CD4-positive, alpha-beta T cell treated with Interleukin-4 for 1 hour (primary cell): Measurements from ENCODE around the gene PLCH1.

ENCODE experiments used
- DNase-seq, 2 donors: peaks; one replicate each; pipeline ENCODE4 v3.0.0-alpha.2; 2020 to 2022

Gene PLCH1

DNA sequence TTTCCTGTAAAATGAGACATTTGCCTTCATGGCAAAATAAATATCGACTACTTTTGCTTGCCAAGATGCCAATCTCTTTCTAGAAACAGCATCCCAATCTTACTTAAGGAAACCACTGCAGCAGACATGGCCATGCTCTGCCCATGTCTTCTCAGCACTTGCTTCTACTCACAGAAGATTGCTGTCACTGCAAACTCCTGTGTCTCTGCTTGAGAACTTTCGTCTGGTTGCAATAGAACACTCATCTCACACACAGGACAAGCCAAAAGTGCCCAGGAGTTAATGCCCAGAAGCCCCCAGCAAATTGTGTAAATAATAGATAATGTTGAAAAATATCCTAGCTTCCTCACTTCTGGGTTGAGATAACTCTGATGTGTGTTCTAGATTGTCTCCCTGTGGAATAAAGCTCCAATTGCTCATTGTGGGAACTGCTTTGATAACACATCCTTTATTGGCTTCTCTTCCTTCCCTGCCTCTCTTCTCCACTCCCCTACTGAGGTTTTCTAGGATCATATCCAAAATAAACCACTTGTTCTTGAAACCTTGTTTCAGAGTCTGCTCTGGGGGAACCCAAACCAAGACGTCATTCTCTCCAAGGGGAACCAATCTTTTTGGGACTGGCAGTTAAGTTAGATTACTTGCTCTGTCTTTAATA is 295.1 kb downstream of the PLCH1 start:
- no peak for DNase-seq

DNA sequence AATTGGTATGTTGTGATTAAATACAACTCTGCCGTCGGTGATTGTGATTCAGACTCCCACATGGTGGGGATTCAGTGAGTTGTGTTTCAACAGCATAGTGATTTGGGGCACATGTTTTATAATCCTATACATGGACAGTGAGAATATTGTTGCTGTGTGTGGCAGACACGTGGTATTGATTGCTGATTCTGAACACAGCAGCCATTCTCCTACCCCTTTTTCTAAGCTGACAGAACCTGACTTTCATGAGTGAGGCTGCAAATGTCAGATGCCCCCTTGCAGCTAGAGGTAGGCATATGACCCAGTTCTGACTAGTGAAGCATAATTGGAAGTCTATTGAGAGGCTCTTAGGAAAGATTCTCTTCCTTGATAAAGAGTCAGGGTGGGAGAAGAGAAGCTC is 296.3 kb downstream of the PLCH1 start:
- DNase-seq, result no peak

DNA sequence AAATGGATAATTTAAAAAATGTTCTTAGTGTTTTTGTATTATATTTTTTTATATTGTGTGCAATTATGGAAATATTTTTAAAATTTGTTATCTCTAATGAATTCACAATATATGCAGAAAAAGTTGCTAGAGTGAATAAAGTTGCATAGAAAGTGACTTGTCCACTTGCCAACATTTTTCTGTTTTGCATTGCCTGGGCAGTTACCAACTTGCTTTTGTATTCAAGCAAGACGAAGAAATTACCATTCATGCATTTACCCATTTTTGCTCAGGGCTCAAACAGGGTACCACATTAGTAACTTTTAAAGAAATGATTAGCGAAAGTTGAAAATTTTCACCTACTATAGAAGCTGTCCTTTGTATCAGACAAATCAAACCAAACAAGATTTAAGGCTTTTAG is 298.5 kb downstream of the PLCH1 start:
- DNase-seq, result no peak

DNA sequence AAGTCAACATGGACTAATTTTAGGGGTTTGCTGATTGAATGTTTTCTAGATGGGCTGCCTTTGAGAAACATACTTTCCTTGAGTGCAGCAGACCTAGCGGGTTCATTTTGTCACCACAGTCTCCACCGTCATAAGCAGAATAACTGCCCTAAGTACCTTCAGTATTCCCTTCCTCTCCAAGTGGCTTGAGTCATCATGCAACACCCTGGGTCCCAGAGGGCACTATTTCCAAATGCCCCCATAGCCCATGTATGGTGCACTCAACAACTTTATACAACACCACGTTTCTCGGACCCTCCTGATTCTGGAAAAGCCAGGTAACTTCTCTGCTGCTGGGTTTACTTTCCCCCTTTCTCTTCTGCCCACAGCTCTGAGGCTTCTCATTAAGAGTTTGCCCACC is 300.1 kb downstream of the PLCH1 start:
- no peak for DNase-seq

DNA sequence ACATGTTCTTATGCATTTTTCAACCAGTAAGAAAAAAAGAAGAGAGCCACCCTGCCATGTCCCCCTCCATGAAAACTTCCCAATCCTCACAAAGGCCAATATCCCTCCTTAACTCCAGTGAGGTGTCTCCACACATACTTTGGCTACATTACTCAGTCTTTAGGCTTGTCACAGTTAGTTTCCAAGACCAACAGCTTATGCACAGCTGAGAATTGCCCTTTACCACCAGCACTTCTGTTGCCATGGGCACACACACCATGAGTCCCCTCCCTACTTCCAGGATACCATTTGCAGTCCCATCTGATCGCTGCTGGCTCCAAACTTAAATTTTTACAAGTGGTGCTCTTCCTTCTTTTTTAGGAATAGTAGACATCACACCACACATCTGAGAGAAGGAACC is 301.1 kb downstream of the PLCH1 start:
- DNase-seq, result no peak

DNA sequence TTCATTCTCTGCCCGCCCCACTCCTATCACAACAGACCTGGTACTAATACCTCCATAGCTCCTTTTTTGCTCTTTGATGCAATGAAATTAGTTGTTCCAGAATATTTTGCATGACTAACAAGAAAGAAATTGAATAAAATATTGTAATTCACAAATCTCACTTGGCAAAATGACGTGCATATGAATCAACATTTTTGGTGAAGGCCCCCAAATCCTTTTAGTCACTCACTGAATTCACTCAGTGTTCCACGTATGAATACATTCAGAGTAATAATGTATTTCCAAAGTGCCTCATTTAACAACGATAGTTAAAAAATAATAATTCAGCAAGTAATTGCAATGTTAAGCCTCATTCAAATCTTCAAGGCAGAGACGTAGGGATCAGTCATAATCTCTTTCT is 302.8 kb downstream of the PLCH1 start:
- no peak for DNase-seq

DNA sequence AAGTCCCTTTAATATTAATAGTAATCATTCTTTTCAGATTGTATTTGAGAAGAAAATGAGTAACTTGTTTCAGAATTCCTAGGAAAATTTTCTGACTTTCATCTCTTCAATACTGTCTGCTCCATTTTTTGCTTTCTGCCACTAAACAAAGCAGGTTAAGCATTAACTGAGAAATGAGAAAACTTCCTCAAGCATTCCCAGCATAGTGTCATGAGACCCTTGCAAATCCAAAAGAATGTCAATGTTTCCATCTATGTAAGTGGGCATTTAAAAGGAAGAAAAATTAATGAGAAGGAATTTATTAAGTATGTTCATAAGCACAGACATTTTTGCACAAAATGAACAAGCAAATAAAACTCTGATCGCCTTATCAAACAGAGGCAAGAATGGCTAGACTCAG is 303.4 kb downstream of the PLCH1 start:
- DNase-seq, result no peak

DNA sequence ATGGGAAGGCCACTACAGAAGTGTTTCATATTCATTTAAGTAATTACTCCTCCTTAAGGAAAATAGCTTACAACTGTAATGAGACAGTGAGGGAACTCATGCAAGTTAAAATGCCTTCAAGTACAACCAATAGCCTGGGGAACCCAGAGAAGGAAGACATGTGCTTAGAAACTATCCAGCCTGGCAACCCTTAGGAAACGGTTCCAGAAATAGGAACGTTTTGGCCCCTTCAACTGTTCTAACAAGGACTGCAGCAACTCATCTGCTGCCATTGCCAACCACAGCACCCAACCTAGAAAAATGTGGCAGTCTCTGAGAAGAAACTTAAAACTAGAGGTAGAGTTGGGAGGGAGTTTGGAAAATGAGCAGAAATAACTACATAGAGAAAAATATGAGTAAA is 303.8 kb downstream of the PLCH1 start:
- DNase-seq, result no peak

DNA sequence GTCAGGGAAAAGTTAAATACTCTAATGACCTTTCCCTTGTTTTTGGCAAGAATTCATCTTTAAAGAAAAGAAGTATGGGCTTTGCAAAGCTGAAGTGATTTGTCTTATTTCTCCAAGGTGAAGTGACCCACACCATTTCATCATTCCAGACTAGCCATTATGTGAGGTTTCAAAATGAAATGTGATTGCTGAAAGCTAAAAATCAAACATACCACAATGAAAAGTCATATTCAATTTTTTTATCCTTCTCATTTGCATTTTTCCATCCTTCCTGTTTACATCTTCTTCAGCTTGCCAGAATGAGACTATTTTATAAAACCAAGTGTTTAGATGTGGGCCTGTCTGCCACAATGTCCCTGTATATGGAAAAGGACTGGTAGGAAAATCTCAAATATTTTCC is 309.1 kb downstream of the PLCH1 start:
- no peak for DNase-seq

DNA sequence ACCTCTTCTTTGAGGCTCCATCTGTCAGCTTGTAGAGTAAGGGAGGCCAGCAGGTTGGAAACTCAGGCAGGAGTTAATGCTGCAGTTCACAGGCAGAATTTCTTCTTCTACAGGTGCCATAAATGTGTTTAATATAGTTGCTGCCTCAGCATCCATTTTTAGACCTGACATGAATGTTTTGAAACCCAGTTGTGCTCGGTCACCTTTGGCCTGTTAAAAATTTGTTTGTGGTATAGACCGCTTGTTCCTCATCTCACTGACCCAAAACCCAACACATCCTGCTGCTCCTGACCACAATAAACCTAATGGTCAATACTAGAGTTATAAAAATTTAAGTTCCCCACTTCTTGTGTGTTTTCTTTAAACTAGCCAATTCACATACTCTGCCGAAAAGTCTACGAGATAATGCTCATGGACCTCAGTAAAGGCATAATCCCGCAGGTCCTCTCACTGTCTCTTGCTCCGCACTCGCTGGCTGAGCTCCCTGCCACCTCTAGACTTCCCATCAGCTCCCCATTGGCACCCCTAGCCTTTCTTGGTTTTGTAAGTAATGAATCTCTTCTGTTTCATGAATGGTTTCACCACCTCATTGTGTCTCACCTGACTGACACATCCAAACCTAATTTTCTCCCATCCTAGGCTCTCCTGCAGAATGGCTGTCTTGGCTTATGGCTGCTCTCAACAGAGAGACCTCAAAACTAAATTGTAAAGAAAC is 312.9 kb downstream of the PLCH1 start:
- no peak for DNase-seq

DNA sequence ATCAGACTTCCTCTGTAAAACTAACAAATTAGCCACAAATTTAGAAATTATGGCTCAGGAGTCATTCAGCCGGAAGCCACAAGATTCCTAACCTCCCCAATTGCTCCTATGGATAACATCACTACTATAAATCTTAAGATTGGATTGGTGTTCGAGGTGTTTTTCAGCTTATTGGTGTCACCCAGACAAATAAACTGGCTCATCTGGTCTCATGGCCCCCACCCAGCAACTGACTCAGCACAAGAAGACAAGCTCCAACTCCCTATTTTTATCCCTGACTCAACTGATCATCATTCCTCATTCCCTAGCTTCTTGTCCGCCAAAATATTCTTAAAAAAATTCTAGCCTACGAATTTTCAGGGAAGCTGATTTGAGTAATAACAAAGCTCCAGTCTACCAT is 316.3 kb downstream of the PLCH1 start:
- no peak for DNase-seq

DNA sequence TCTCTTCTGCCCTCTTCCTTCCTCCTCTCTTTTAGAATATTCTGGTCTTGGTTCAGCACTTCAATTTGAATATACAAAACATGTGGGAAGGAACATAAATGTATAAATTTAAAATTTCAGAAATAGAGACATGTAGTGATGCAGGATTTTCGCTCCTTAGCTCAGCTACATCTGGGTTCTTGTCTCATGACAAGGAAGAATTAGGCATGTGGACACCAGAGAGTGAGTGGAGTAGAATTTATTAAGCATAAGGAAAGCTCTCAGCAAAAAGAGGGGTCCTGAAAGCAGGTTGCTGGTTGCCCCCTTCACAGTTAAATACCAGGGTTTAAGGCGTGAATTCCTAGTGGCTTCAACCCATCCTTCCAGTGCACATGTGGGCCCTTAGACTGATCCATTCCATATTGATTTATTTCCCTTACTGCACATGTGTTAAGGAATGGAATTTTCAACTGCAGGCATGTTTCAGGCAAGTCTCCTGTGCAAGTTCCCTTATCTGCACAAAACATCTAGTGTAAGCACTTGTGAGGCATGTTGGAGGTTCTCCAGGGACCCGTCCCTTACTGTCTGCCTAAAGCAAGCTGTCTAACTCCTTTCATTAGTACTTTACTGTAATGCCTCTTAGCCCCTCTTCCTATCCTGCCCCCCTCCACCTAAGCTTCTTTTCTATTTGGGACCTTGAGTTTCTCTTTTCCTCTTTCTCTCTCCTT is 318.2 kb downstream of the PLCH1 start:
- DNase-seq, result no peak

DNA sequence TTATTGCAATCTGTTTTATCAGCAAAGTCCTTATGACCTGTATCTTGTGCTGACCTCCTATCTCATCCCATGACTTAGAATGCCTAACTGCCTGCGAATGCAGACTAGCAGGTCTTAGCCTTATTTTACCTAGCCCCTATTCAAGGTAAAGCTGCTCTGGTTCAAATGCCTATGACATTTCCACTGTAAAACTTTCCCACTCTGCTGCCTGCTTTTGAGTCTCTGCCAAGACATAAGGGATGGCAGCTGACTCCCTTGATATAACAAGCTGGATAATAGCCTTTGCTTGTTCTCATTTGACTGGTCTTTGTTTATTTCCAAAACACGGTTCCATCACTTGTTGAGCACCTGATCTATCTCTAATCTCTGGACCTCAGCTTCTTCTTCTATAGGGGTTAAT is 319.5 kb downstream of the PLCH1 start:
- no peak for DNase-seq

DNA sequence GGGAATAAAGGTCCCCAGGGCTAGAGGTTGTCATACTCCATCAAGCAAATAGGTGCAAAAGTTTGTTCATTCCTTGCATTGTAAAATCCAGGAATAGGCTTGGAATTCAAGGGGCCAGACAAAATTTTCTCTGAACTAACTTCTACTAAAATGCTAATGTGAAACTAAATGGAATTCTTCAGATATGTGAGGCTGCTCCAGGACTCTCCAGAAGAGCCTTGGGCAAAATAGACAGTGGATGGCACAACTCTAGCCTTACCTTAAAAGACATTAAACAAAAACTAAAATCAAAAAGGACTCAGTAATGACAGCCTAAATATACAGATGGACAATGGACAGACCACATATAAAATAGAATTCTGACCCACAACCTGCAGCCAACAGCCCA is 320.6 kb downstream of the PLCH1 start:
- DNase-seq, result no peak

DNA sequence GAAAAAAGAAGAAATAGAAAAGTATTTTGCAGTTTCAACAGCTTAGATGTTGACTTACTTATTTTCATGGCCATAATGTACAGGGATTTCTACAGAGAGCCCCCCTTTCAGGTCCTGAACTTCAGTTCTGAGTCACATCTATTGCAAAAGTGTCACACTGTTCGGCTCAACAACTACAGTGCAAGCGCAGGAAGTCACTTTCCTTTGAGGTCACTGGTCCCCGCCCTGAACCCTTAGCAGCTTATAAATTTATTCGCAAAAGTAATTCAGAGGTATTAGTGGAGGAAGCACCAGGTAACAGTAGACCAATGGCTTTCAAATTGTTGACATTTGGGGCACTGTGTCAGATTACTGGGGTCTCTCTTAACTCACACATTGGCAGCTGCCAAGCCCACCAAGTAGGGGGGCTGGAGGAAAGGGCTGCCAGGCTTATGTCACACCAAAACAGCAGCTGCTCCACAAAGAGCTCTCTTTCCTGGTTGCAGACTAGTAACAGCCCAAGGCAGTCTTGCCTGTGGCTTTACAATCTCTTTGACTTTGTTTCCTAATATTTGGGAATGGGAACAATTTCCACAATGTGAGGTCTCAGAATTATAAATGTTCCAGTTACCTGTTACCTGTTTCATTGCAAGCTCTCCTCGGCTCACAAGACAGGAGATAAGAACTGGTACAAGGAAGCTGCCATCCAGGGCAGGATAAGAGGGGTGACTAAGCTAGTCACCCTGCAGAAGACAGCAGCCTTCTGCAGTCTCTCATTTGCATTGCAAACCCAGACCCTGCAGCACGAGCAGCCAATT is 321.1 kb downstream of the PLCH1 start:
- DNase-seq, result no peak

DNA sequence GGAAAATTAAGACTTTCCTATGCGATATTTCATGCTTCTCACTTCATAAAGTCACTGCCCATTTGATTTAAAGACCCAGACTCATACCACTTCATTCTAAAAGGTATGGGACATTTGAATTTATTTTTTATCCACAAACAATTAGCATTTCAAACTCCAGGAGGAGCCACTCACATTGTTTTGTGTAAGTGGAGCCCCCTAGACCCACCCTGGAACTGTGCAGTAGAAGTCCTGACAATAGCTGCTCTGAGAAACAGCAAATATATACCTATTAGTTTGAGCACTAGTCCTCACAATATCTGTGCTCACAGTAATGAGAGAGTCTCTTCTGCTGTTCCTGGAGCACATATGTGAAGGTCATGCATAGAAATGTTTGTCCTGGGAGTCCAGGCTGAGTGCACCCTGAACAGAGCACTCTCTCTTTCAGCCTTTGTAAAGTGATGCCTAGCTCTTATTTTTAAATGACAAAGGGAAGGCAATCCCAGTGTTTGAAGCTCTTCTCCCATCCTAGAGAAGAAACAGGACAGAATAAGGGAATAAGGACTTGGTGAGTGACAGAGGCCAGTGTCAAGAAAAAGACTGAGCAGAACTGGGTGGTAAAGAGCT is 323.9 kb downstream of the PLCH1 start:
- no peak for DNase-seq

DNA sequence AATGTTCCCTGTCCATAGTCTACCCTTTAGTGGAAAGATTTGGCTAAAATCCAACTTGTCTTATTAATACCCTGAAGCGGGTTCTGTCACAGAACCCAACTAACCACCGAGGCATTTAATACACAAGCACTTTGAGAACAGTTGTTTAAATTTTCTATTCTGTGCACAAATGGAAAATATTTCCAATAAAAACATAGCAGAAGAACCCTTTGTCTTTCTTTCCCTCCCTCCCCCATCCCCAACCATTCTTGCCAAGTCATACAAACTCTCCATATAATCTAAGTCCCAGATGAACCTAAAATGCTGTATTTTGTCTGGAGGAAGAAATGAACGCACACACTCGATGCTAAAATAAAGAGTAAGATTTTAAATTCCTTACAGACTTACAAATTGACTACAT is 324.5 kb downstream of the PLCH1 start:
- no peak for DNase-seq

DNA sequence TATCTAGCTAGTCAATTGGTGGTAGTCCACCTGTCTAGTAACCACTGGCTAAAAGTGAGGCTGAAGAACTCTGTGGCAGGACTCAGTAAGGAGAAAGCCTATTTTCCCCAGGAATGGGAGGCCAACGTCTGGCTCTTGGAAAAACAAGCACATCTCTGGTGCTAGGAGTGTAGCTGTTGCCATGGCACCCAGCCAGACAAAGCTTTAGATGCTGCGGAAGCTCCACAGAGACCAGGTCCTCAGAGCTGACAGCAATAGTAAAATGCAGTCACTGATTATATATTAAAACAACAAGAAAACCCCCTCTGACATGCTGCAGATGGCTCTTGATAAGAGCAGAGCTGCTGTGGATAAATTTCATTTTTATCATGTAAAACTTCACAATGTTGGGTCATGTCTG is 326.5 kb downstream of the PLCH1 start:
- DNase-seq, result no peak

DNA sequence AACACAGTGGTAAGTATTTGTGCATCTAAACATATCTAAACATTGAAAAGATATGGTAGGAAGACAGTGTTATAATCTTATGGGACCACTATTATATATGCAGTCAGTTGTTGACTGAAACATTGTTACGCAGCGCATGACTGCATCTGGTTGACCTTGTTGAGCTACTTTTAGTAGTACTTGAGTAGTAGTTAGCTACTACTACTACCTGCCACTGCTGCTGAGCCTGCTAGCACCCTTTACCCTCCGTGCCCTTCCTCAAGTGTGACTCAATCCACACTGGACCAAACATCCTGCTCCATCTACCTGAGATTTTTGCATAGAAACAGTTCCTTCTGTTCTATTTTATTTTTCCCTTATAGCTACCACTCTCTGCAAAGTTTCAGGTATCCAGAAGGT is 327.8 kb downstream of the PLCH1 start:
- DNase-seq, result no peak

DNA sequence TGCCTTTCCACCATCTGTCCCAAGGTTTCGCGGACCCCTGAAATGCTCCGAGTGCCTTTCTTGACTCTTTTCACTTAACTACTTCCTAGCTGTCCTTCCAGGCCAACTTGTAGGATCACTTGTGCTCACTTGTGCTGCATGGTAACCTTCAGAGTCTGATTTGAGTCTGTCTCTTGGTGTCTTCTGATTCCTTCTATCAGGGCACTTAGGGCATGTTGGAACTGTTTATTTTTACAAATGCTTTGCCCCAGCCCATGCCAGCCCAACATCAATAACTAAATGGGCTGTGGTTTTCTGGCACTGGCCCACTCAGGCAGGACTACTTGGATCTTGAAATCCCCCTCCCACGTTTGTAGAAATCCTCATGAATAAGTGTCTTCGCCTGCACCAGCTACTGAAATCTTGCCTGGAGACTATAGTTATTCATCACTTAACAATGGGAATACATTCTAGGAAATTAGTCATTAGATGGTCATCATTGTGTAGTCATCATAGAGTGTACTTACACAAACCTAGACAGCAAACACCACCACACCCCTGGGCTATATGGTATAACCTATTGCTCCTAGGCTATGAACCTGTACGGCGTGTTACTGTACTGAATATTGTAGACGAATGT is 328.3 kb downstream of the PLCH1 start:
- DNase-seq, result no peak

DNA sequence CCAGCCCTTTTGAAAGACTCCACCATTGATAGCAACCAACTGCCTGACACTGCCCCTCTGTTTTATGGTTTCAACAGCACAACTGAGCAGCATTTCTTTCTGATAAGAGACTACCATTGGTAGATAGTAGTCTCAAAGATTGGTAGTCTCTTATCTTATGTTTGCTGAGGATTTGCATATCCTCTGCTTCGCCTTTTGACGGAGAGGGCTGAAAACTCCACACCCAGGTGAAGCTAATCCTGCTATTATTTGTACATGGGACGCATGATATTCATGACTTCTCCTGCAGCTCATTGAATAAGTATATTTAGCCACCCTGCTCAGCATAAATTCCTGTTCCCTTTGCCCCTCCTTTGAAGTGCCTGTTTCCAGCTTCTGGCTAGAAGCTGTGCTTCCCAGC is 332.0 kb downstream of the PLCH1 start:
- DNase-seq, result no peak

DNA sequence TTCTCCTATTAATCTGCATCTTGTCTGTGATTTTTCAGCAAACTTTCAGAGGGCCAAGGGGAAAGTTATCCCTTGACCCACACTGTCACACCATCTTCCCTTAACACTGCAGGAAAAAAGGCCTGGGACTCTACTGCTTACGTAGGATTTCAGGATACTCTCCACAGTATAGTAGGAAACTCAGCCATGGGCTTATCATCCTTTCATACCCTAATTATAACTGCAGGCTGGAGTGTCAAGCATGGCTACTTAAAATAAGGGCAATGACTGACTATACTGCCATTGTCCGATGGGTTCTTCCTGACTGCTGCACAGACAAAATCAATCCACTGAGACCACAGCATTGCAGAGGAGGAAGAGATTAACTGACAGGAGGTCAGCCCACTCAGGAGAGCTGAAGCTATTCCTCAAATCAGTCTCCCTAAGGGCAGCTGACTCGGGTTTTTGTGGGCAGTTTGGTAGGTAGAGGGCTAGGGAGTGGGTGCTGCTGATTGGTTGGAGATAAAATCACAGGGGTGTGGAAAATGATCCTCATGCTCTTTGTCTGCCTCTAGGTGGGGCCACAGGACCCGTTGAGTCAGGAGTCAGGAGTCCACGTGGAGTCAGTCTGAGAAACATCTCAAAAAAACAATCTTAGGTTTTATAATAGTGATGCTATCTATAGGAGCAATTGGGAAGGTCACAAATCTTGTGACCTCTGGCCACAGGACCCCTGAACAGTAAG is 333.2 kb downstream of the PLCH1 start:
- no peak for DNase-seq
